KOPT-K1 (cell line): Measurements from ENCODE around the gene FIGN.

Source experiments
- H3K27ac ChIP-seq: fragments of 200-600 bp; sonication (generic); 2 replicates; pipeline ENCODE4 v1.5.1; 2016; ENCODE audit warnings: antibody characterized with exemption, mild to moderate bottlenecking, low read depth, low read length; ENCODE audit not compliant: poor library complexity, severe bottlenecking
- H3K36me3 ChIP-seq: fragments of 200-600 bp; sonication (generic); 2 replicates; pipeline ENCODE4 v1.5.1; 2017; ENCODE audit warnings: antibody characterized with exemption, mild to moderate bottlenecking, low read length, moderate library complexity; ENCODE audit not compliant: insufficient read depth
- H3K9me3 ChIP-seq: fragments of 200-600 bp; sonication (generic); 2 replicates; pipeline ENCODE4 v1.5.1; 2017; ENCODE audit warnings: antibody characterized with exemption, low read length, mild to moderate bottlenecking; ENCODE audit not compliant: insufficient read depth, poor library complexity, severe bottlenecking

The FIGN gene, protein sequence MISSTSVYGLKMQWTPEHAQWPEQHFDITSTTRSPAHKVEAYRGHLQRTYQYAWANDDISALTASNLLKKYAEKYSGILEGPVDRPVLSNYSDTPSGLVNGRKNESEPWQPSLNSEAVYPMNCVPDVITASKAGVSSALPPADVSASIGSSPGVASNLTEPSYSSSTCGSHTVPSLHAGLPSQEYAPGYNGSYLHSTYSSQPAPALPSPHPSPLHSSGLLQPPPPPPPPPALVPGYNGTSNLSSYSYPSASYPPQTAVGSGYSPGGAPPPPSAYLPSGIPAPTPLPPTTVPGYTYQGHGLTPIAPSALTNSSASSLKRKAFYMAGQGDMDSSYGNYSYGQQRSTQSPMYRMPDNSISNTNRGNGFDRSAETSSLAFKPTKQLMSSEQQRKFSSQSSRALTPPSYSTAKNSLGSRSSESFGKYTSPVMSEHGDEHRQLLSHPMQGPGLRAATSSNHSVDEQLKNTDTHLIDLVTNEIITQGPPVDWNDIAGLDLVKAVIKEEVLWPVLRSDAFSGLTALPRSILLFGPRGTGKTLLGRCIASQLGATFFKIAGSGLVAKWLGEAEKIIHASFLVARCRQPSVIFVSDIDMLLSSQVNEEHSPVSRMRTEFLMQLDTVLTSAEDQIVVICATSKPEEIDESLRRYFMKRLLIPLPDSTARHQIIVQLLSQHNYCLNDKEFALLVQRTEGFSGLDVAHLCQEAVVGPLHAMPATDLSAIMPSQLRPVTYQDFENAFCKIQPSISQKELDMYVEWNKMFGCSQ

DNA sequence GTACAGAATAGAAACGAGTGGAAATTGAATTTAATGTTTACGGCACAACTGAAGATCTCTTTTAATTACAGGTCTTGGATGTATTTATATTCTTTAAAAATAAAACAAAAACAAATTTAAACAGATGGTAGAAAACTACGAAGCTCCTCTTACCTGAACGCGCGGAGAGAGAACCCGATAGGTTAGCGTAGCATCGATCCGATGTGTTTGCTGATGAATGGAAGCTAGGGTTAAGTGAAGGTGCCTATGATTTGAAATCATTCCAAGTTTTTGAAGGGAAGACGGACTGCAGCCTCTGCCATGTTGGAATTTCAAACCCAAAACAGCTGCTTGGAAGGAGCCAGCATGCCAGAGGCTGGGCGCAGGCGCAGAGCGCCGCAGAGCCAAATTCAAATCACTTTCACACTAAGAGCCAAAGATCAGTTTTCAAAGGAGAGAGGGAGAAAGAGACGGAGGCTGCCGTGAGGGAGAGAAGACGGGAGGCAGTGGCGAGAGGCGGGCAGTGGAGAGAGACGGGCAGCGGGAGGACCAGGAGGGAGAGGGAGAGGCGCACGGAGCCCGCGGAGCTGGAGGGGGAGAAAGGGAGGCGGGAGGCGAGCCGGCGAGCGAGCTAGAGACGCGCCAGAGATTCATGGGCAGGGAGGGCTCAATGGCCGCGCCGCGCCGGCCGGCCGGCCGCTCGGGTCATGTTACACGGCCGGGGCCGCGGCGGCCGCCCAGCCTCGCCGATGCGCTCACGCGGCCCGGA, at the start of gene FIGN:
Gene FIGN (minus strand): TSS at position 324 of the 748 bp plus-strand sequence. CDS start 1,081 bp downstream, outside the sequence.
- no peaks in the 10 kb centered on the region for H3K36me3 ChIP-seq
- H3K27ac ChIP-seq, result no peak within 1 kb of the TSS
- no peaks in the 10 kb centered on the region for H3K9me3 ChIP-seq

GRCh38 chr2:163785162-163785561, 49.4 kb upstream of the FIGN start:
- no peaks in the 10 kb centered on the region for H3K36me3 ChIP-seq
- no peaks in the 10 kb centered on the region for H3K9me3 ChIP-seq
- no peak overlapping the region for H3K27ac ChIP-seq

GRCh38 chr2:163779970-163780597, 44.3 kb upstream of the FIGN start:
- no peaks in the 10 kb centered on the region for H3K9me3 ChIP-seq
- H3K27ac ChIP-seq, result no peak overlapping the region
- no peaks in the 10 kb centered on the region for H3K36me3 ChIP-seq

- Histone ChIP-seq H3K9me3 (no peaks in the 10 kb centered on the region), H3K36me3 (no peaks in the 10 kb centered on the region), H3K27ac (no peak overlapping the region)
Measured at GRCh38 chr2:163778045-163778781, 42.4 kb upstream of the FIGN start.

DNA sequence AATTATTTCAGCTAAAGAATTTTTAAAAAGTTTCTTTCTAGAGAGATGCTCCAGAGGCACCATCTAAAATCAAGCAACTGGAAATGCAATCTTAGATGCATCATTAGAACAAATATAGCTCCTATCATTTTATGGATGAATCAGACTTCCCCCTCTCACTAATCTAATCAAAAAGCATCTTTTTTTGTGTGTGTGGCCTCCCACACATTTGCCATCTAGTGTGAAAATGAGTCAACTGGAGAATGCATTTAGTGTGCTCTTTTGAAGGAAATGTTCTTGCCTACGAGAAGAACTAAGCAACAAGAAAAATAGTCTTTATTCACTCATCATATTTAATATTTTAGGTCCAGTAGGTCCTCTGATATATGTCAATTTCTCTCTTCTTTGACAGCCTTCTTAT, 39.5 kb upstream of the FIGN start:
- no peaks in the 10 kb centered on the region for H3K36me3 ChIP-seq
- no peak overlapping the region for H3K27ac ChIP-seq
- no peaks in the 10 kb centered on the region for H3K9me3 ChIP-seq

GRCh38 chr2:163774862-163775261, 39.1 kb upstream of the FIGN start:
- Histone ChIP-seq H3K36me3 (no peaks in the 10 kb centered on the region), H3K9me3 (no peaks in the 10 kb centered on the region), H3K27ac (no peak overlapping the region)

GRCh38 chr2:163773276-163773675, 37.5 kb upstream of the FIGN start:
- Histone ChIP-seq H3K27ac (no peak overlapping the region), H3K36me3 (no peaks in the 10 kb centered on the region), H3K9me3 (no peaks in the 10 kb centered on the region)

DNA sequence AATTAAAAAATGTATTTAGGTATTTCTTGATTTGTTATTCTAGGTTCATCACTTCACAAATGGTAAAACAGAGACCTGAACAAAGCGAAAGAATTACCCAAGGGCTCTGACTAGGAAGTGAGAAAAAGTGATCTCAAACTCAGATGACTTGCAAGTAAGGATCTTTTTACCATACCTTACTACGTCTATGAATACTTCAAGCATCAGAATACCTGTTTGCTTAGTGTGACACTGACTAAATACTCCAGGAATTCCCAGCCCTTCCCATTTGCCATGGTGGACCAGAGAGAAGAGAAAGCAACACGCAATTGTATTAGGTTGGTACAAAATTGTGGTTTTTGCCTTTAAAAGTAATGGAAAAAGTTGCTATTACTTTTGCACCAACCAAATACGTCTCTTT, 35.8 kb upstream of the FIGN start:
- Histone ChIP-seq H3K36me3 (no peaks in the 10 kb centered on the region), H3K27ac (no peak overlapping the region), H3K9me3 (no peaks in the 10 kb centered on the region)

DNA sequence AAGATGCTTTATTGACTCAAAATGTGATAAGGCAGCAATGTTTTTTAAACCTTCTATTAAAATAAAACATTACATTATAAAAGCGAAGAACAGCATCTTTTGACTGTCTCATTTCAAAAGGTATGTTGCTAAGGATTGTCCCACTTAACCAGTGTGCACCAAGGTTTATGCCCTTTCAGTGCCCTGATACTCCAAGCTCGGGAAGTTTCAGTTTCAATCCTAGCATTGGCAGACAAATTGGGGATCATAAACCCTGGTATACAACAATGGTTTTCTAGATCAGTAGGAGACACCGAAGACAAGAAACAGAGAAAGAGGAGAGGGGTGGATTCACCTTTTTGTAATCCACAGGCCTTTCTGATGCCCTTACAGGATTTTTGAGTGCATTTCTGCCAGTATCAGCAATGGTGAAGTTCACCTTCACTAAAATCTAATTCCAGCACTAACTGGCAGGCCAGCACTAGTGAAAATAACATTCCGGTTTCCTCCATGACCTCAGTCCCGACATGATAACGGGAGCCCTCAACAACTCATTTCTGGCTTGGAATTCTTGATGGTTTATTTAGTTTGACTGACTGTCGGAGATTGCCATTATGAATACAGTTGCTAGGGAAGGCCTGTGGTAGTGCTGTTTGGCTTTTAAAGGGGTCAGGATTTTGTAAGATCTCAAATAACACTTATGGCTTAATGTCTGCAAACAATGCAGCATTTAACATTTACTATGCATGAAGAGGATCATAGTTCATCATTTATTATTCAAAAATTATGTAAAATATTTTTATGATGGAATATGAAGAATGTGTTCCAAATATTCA, 33.3 kb upstream of the FIGN start:
- no peak overlapping the region for H3K27ac ChIP-seq
- H3K9me3 ChIP-seq, result no peaks in the 10 kb centered on the region
- H3K36me3 ChIP-seq, result no peaks in the 10 kb centered on the region

- Histone ChIP-seq H3K9me3 (no peaks in the 10 kb centered on the region), H3K36me3 (no peaks in the 10 kb centered on the region), H3K27ac (no peak overlapping the region)
Measured at GRCh38 chr2:163767097-163767496, 31.3 kb upstream of the FIGN start.

- Histone ChIP-seq H3K36me3 (no peaks in the 10 kb centered on the region), H3K9me3 (no peaks in the 10 kb centered on the region), H3K27ac (no peak overlapping the region)
Measured at GRCh38 chr2:163764566-163764965, 28.8 kb upstream of the FIGN start.

DNA sequence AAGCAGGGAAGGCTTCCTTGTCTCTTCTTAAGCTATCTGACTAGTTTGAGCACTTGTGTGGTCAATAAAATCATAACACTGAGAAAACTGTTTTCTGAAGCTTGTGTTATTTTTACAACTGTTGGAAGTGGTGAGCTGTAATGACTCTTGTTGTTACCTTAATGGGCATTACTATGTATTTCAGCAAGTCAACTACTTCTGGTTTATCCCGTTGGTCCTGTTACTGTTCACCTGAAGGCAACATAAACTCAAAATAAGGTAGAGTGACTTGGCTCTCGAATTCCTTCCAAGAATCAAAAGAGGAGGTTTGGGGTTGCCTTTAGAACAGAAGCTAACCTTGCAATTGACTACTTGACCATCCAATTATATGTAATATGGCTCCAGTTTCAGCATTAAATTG, 23.2 kb upstream of the FIGN start:
- H3K9me3 ChIP-seq, result no peaks in the 10 kb centered on the region
- no peaks in the 10 kb centered on the region for H3K36me3 ChIP-seq
- H3K27ac ChIP-seq, result no peak overlapping the region

GRCh38 chr2:163757814-163758213, 22.0 kb upstream of the FIGN start:
- Histone ChIP-seq H3K36me3 (no peaks in the 10 kb centered on the region), H3K27ac (no peak overlapping the region), H3K9me3 (no peaks in the 10 kb centered on the region)

DNA sequence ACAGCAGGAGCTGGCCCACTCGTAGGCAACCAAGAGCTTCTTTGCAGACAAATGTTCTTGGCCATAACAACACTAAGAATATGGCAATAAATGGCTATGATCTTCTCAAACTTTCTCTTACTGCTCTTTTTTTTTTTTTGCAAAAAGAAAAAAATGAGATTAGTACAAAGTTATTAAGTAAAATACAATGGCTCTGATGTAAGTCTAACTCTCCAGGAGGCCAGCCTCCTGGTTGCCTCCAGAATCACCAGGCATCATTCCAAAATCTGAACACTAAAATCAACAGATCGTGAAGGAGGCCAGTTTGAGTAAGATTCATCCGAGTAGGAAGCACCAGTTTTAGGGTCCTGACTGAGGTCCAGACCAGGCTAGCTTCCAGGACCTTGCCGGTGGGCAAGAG, 20.8 kb upstream of the FIGN start:
- Histone ChIP-seq H3K9me3 (no peaks in the 10 kb centered on the region), H3K36me3 (no peaks in the 10 kb centered on the region), H3K27ac (no peak overlapping the region)
